ENCODE data around the gene ZNF362.

The ZNF362 gene

GRCh38 chr1:33284049-33284448 lies 27.8 kb downstream of the ZNF362 start:
- no peaks in the 10 kb centered on the region for H3K4me1 ChIP-seq (ENCODE audit: control insufficient read depth, insufficient read depth, low read length)
- H3K27ac ChIP-seq (ENCODE audit: extremely low read depth, low read depth, low read length) = no peak overlapping the region
- ChIA-PET POLR2A (no interaction called here), CTCF (interaction anchor here (0.6 to 1.8 kb wide), 4 partner anchors 9 to 186 kb away, joined by 3 to 5 read pairs (median 4); no protein-coding TSS in a partner anchor)
- no peaks in the 10 kb centered on the region for H3K9me3 ChIP-seq (ENCODE audit: control insufficient read depth, insufficient read depth, low read depth, low read length)
- no peak overlapping the region for H3K4me3 ChIP-seq (ENCODE audit: low read depth, low read length)
- TF ChIP-seq GFI1B (tag by site-specific recombination; IDR thresholded peaks at IDR 0.05) = no peak
- no peak for TF ChIP-seq ZNF16 (tag by site-specific recombination; IDR thresholded peaks at IDR 0.05; ENCODE audit: low read depth)
- TF ChIP-seq ZNF571 (tag by site-specific recombination; IDR thresholded peaks at IDR 0.05) = no peak
- no peak for TF ChIP-seq ZNF324 (tag by site-specific recombination; IDR thresholded peaks at IDR 0.05)
- TF ChIP-seq PRDM1 (tag by site-specific recombination; IDR thresholded peaks at IDR 0.05) = no peak
- TF ChIP-seq KLF10 (tag by site-specific recombination; IDR thresholded peaks at IDR 0.05) = no peak
- peaks cover 8 to 52% of the 10 kb centered on the region in 2 experiments; a peak in 2 of 3 replicates for H3K36me3 ChIP-seq (ENCODE audit: control insufficient read depth in 2 of 2, insufficient read depth in 1 of 2, low read length in 2 of 2)

GRCh38 chr1:33286451-33287185 lies 30.3 kb downstream of the ZNF362 start:
- ChIA-PET CTCF (interaction anchor here (3.1 kb wide), 1 partner anchor 9 kb away, joined by 17 read pairs; no protein-coding TSS in a partner anchor), POLR2A (no interaction called here)
- H3K9me3 ChIP-seq (ENCODE audit: control insufficient read depth, insufficient read depth, low read depth, low read length) = no peaks in the 10 kb centered on the region
- no peak overlapping the region for H3K4me3 ChIP-seq (ENCODE audit: low read depth, low read length)
- H3K27ac ChIP-seq (ENCODE audit: extremely low read depth, low read depth, low read length) = no peak overlapping the region
- peaks cover 8 to 38% of the 10 kb centered on the region in 2 experiments; a peak in 2 of 3 replicates for H3K36me3 ChIP-seq (ENCODE audit: control insufficient read depth in 2 of 2, insufficient read depth in 1 of 2, low read length in 2 of 2)
- no peaks in the 10 kb centered on the region for H3K4me1 ChIP-seq (ENCODE audit: control insufficient read depth, insufficient read depth, low read length)
- no peak for TF ChIP-seq ZNF112 (tag by site-specific recombination; IDR thresholded peaks at IDR 0.05)
- no peak for TF ChIP-seq ZNF830 (tag by site-specific recombination; IDR thresholded peaks at IDR 0.05; ENCODE audit: low read depth)
- no peak for TF ChIP-seq ZNF138 (tag by site-specific recombination; IDR thresholded peaks at IDR 0.05; ENCODE audit: borderline replicate concordance)
- no peak for TF ChIP-seq GLI2 (tag by site-specific recombination; IDR thresholded peaks at IDR 0.05; ENCODE audit: borderline replicate concordance, low read depth)

DNA sequence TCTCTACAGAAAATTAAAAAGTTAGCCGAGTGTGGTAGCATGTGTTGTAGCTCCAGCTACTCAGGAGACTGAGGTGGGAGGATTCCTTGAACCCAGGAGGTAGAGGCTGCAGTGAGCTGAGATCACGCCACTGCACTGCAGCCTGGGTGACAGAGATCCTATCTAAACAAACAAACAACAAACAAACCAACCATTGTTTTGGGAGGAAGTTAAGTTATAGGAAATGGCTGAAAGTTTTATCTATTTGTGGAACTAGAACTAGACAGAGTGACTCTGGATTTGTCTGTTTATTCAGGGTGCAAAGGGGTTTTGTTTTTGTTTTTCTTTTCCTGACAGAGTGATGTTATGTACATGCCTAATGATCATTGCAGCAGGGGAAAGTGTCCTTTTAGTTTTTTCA lies 31.0 kb downstream of the ZNF362 start:
- ChIA-PET CTCF (interaction anchor here (3.1 kb wide), 1 partner anchor 8 kb away, joined by 17 read pairs; no protein-coding TSS in a partner anchor), POLR2A (no interaction called here)
- H3K27ac ChIP-seq (ENCODE audit: extremely low read depth, low read depth, low read length) = no peak overlapping the region
- no peak for TF ChIP-seq ZBTB7A (tag by site-specific recombination; IDR thresholded peaks at IDR 0.05; ENCODE audit: low read depth)
- no peak for TF ChIP-seq ZNF133 (tag by site-specific recombination; IDR thresholded peaks at IDR 0.05)
- no peak for TF ChIP-seq ZNF473 (tag by site-specific recombination; IDR thresholded peaks at IDR 0.05)
- H3K36me3 ChIP-seq (ENCODE audit: control insufficient read depth in 2 of 2, insufficient read depth in 1 of 2, low read length in 2 of 2) = peaks cover 8 to 31% of the 10 kb centered on the region in 2 experiments; a peak in 2 of 3 replicates
- no peak overlapping the region for H3K4me3 ChIP-seq (ENCODE audit: low read depth, low read length)
- H3K9me3 ChIP-seq (ENCODE audit: control insufficient read depth, insufficient read depth, low read depth, low read length) = no peaks in the 10 kb centered on the region
- no peaks in the 10 kb centered on the region for H3K4me1 ChIP-seq (ENCODE audit: control insufficient read depth, insufficient read depth, low read length)

DNA sequence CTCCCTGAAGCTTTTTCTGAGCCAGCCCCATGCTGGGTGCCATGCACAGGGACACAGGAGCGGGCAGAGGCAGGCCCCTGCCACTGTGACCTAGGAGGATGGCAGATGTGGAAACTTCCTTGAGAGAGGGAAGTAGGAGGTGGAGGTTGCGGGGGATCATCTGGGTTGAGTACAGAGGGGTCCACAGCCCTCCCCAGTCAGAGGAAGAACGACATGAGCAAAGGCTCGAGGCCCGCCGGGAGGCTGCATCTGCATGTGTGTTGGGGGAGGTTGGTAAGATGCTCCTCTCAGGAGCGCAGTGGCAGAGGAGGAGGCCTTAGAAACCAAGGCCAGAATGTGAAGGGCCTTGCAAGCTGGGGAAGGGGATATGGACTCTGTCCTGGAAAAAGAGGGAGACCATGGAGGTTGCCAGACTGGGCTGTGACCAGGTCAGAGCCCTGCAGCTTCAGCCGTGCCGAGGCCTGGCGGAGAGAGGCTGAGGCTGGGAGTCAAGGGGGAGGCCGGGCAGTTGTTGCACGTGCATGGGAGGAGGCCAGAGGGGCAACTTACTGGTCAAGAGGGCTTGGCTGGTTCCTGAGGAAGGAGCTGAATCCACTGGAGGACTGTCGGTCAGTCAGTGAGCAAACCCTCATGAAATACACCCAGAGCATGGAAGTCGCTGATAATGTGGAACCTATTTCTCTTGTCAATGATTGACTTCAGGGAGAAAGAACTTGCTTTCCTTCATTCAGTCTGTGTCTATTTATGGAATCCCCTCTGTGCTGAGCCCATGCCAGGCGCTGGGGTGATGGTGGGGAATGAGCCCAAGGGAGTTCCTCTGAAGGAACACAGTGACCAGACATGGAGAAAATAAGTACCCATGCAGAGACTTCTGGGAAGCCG lies 32.9 kb downstream of the ZNF362 start:
- H3K36me3 ChIP-seq (ENCODE audit: control insufficient read depth in 2 of 2, insufficient read depth in 1 of 2, low read length in 2 of 2) = peaks cover 0 to 33% of the 10 kb centered on the region in 2 experiments; a peak in 2 of 3 replicates
- ChIA-PET POLR2A (no interaction called here), CTCF (interaction anchor here (0.6 to 1.6 kb wide), 4 partner anchors 9 to 155 kb away, joined by 3 to 4 read pairs (median 4); no protein-coding TSS in a partner anchor)
- H3K4me3 ChIP-seq (ENCODE audit: low read depth, low read length) = no peak overlapping the region
- H3K27ac ChIP-seq (ENCODE audit: extremely low read depth, low read depth, low read length) = no peak overlapping the region
- no peaks in the 10 kb centered on the region for H3K4me1 ChIP-seq (ENCODE audit: control insufficient read depth, insufficient read depth, low read length)
- TF ChIP-seq ZBTB1 (tag by site-specific recombination; IDR thresholded peaks at IDR 0.05) = no peak
- no peak for TF ChIP-seq ZNF843 (tag by site-specific recombination; IDR thresholded peaks at IDR 0.05)
- TF ChIP-seq SP3 (tag by site-specific recombination; IDR thresholded peaks at IDR 0.05) = no peak
- TF ChIP-seq, protein P1, sequence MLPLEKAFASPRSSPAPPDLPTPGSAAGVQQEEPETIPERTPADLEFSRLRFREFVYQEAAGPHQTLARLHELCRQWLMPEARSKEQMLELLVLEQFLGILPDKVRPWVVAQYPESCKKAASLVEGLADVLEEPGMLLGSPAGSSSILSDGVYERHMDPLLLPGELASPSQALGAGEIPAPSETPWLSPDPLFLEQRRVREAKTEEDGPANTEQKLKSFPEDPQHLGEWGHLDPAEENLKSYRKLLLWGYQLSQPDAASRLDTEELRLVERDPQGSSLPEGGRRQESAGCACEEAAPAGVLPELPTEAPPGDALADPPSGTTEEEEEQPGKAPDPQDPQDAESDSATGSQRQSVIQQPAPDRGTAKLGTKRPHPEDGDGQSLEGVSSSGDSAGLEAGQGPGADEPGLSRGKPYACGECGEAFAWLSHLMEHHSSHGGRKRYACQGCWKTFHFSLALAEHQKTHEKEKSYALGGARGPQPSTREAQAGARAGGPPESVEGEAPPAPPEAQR (tag by site-specific recombination; IDR thresholded peaks at IDR 0.05) = no peak
- TF ChIP-seq SCRT2 (tag by site-specific recombination; IDR thresholded peaks at IDR 0.05) = no peak
- no peak for TF ChIP-seq PRDM1 (tag by site-specific recombination; IDR thresholded peaks at IDR 0.05)
- TF ChIP-seq ZNF366 (tag by site-specific recombination; conservative IDR thresholded peaks at IDR 0.05) = no peak
- TF ChIP-seq ZNF670 (tag by site-specific recombination; IDR thresholded peaks at IDR 0.05; ENCODE audit: low read depth) = no peak
- no peak for TF ChIP-seq ZNF146 (tag by site-specific recombination; IDR thresholded peaks at IDR 0.05)
- no peak for TF ChIP-seq ZNF155 (tag by site-specific recombination; IDR thresholded peaks at IDR 0.05)
- TF ChIP-seq ZNF585B (tag by site-specific recombination; IDR thresholded peaks at IDR 0.05) = no peak
- no peak for TF ChIP-seq ZNF426 (tag by site-specific recombination; IDR thresholded peaks at IDR 0.05)
- no peaks in the 10 kb centered on the region for H3K9me3 ChIP-seq (ENCODE audit: control insufficient read depth, insufficient read depth, low read depth, low read length)

Measured in HEK293 (cell line).